Hepatocyte (in vitro differentiated cells): Measurements from ENCODE around the gene PSMA6. TPM values are rescaled to one million over a fixed set of nuclear protein-coding genes. Genes with fewer than 3 reads are reported as not detected.
"Not testable (repeated sequence)": the region's sequence is repeated elsewhere in the genome, so short reads cannot be mapped to it uniquely, and the experiment has no call there.

Experiments used
- DNase-seq: peaks from one replicate; pipeline ENCODE4 v3.0.0-alpha.2; 2016; ENCODE audit warnings: low spot score
- H2AFZ ChIP-seq: fragments of 200-600 bp; sonication (generic); 2 replicates; pipeline ENCODE4 v1.6.0; 2016; ENCODE audit warnings: antibody characterized with exemption, mild to moderate bottlenecking
- H3K27ac ChIP-seq: fragments of 200-600 bp; sonication (generic); 2 replicates; pipeline ENCODE4 v1.5.1; 2016; ENCODE audit warnings: mild to moderate bottlenecking
- H3K27me3 ChIP-seq: fragments of 200-600 bp; sonication (generic); 2 replicates; pipeline ENCODE4 v1.6.1; 2016
- H3K36me3 ChIP-seq: fragments of 200-600 bp; sonication (generic); replicated peaks from 2 replicates; pipeline ENCODE4 v1.5.1; 2016; ENCODE audit warnings: low read depth; ENCODE audit not compliant: insufficient read depth
- H3K4me1 ChIP-seq: fragments of 200-600 bp; sonication (generic); 2 replicates; pipeline ENCODE4 v1.5.1; 2016; ENCODE audit warnings: mild to moderate bottlenecking, moderate library complexity; ENCODE audit not compliant: insufficient read depth
- H3K4me2 ChIP-seq: fragments of 200-600 bp; sonication (generic); 2 replicates; pipeline ENCODE4 v1.6.0; 2016
- H3K4me3 ChIP-seq: fragments of 200-600 bp; sonication (generic); 2 replicates; pipeline ENCODE4 v1.5.1; 2016; ENCODE audit warnings: mild to moderate bottlenecking
- H3K79me2 ChIP-seq: fragments of 200-600 bp; sonication (generic); 2 replicates; pipeline ENCODE4 v1.6.0; 2017; ENCODE audit warnings: mild to moderate bottlenecking
- H3K9me2 ChIP-seq: fragments of 200-600 bp; sonication (generic); replicated peaks from 2 replicates; pipeline ENCODE4 v1.6.0; 2017; ENCODE audit warnings: mild to moderate bottlenecking; ENCODE audit not compliant: insufficient read depth
- H3K9me3 ChIP-seq: fragments of 200-600 bp; sonication (generic); 2 replicates; pipeline ENCODE4 v1.5.1; 2016; ENCODE audit warnings: low read depth, mild to moderate bottlenecking
- H4K20me1 ChIP-seq: fragments of 200-600 bp; sonication (generic); 2 replicates; pipeline ENCODE4 v1.6.0; 2016; ENCODE audit warnings: mild to moderate bottlenecking; ENCODE audit not compliant: insufficient read depth, poor library complexity, severe bottlenecking
- CTCF ChIP-seq: fragments of 200-600 bp; sonication (generic); IDR thresholded peaks from 2 replicates; pipeline ENCODE4 v1.5.1; 2016; ENCODE audit warnings: antibody characterized with exemption, mild to moderate bottlenecking; ENCODE audit not compliant: poor library complexity
- EZH2 ChIP-seq: fragments of 200-600 bp; sonication (generic); IDR thresholded peaks from 2 replicates; pipeline ENCODE4 v1.6.1; 2016; ENCODE audit warnings: antibody characterized with exemption, mild to moderate bottlenecking, borderline replicate concordance
- EZH2phosphoT487 ChIP-seq: fragments of 200-600 bp; sonication (generic); IDR thresholded peaks from one replicate; pipeline ENCODE4 v1.6.1; 2018; ENCODE audit warnings: antibody characterized with exemption, mild to moderate bottlenecking, low read depth, moderate library complexity; ENCODE audit not compliant: unreplicated experiment, severe bottlenecking
- WGBS: methylation state at CpG from one replicate; pipeline ENCODE4 v1.1.6; 2016; ENCODE audit warnings: low lambda C conversion rate; ENCODE audit errors: missing lambda C conversion rate; 5-methylcytosine and 5-hydroxymethylcytosine counted together
- polyA plus RNA-seq: library from polyadenylated mRNA; unstranded; fragments of >200 nt; fragmentation: Nextera tagmentation; extraction: Ambion mirVana; gene quantifications from 2 replicates; pipeline ENCODE4 v1.2.1, GENCODE V29; 2016
- total RNA-seq: library from RNA; depleted of rRNA; stranded (reverse); fragments of >200 nt; gene quantifications from 2 replicates; pipeline ENCODE4 v1.2.3, GENCODE V29; 2014

The PSMA6 gene
- total and polyA plus RNA-seq, 2 experiments from 2014 or later: 228 to 260 TPM

GRCh38 chr14:35297706-35298105 is 5.5 kb downstream of the PSMA6 start:
- Histone ChIP-seq H3K27me3 (no peaks in the 10 kb centered on the region), H3K27ac (no peak overlapping the region), H2AFZ (no peak overlapping the region), H4K20me1 (peaks cover 46% of the 10 kb centered on the region), H3K9me3 (no peaks in the 10 kb centered on the region), H3K4me1 (peaks cover 12% of the 10 kb centered on the region), H3K4me2 (no peak overlapping the region), H3K4me3 (no peak overlapping the region), H3K79me2 (peaks cover 99% of the 10 kb centered on the region), H3K9me2 (no peaks in the 10 kb centered on the region), H3K36me3 (no peaks in the 10 kb centered on the region)
- no peak for TF ChIP-seq EZH2
- no peak for TF ChIP-seq EZH2phosphoT487
- TF ChIP-seq CTCF: no peak
- no peak for DNase-seq
- WGBS: 90% methylated on average over 3 of the region's 3 CpGs

GRCh38 chr14:35298351-35298750 is 6.2 kb downstream of the PSMA6 start:
- no peaks in the 10 kb centered on the region for H3K9me3 ChIP-seq
- peaks cover 12% of the 10 kb centered on the region for H3K4me1 ChIP-seq
- peaks cover 46% of the 10 kb centered on the region for H4K20me1 ChIP-seq
- H2AFZ ChIP-seq: no peak overlapping the region
- H3K27ac ChIP-seq: no peak overlapping the region
- no peak for TF ChIP-seq CTCF
- no peak for TF ChIP-seq EZH2phosphoT487
- no peak for TF ChIP-seq EZH2
- H3K79me2 ChIP-seq: peaks cover 99% of the 10 kb centered on the region
- no peak for DNase-seq
- no peaks in the 10 kb centered on the region for H3K9me2 ChIP-seq
- no peaks in the 10 kb centered on the region for H3K27me3 ChIP-seq
- no peak overlapping the region for H3K4me2 ChIP-seq
- WGBS: 93% methylated on average over 4 of the region's 4 CpGs
- H3K36me3 ChIP-seq: no peaks in the 10 kb centered on the region
- no peak overlapping the region for H3K4me3 ChIP-seq

GRCh38 chr14:35299708-35300107 is 7.5 kb downstream of the PSMA6 start:
- no peaks in the 10 kb centered on the region for H3K36me3 ChIP-seq
- TF ChIP-seq EZH2 (no peak), EZH2phosphoT487 (no peak), CTCF (no peak)
- H3K27ac ChIP-seq: no peak overlapping the region
- WGBS: 91% methylated on average over 1 of the region's 1 CpG
- H4K20me1 ChIP-seq: peaks cover 42% of the 10 kb centered on the region
- H3K4me3 ChIP-seq: no peak overlapping the region
- H3K4me1 ChIP-seq: peaks cover 2% of the 10 kb centered on the region
- no peaks in the 10 kb centered on the region for H3K27me3 ChIP-seq
- H3K4me2 ChIP-seq: no peak overlapping the region
- no peak for DNase-seq
- peaks cover 99% of the 10 kb centered on the region for H3K79me2 ChIP-seq
- H3K9me3 ChIP-seq: no peaks in the 10 kb centered on the region
- no peak overlapping the region for H2AFZ ChIP-seq
- no peaks in the 10 kb centered on the region for H3K9me2 ChIP-seq

GRCh38 chr14:35300228-35300627 is 8.0 kb downstream of the PSMA6 start:
- Histone ChIP-seq H3K27ac (no peak overlapping the region), H2AFZ (no peak overlapping the region), H4K20me1 (peaks cover 40% of the 10 kb centered on the region), H3K4me1 (no peaks in the 10 kb centered on the region), H3K9me2 (no peaks in the 10 kb centered on the region), H3K36me3 (no peaks in the 10 kb centered on the region), H3K27me3 (no peaks in the 10 kb centered on the region), H3K79me2 (peaks cover 99% of the 10 kb centered on the region), H3K9me3 (no peaks in the 10 kb centered on the region), H3K4me2 (no peak overlapping the region), H3K4me3 (no peak overlapping the region)
- no peak for DNase-seq
- TF ChIP-seq CTCF (no peak), EZH2 (no peak), EZH2phosphoT487 (no peak)
- 94% methylated on average over 3 of the region's 3 CpGs for WGBS

GRCh38 chr14:35301334-35301733 is 9.2 kb downstream of the PSMA6 start:
- not testable (repeated sequence) for DNase-seq, H3K4me3 ChIP-seq, H3K4me2 ChIP-seq, H3K4me1 ChIP-seq, H3K36me3 ChIP-seq, H3K27ac ChIP-seq, H3K27me3 ChIP-seq, H3K9me3 ChIP-seq, H3K9me2 ChIP-seq, H2AFZ ChIP-seq
- H3K79me2 ChIP-seq: peaks cover 99% of the 10 kb centered on the region
- peaks cover 43% of the 10 kb centered on the region for H4K20me1 ChIP-seq
- WGBS: 98% methylated on average over 4 of the region's 4 CpGs
